CD4-positive, alpha-beta T cell treated with Interleukin-4 for 4 hours (primary cell): ENCODE data around the gene ACVR2B.

ENCODE experiments used
- DNase-seq: peaks from one replicate; pipeline ENCODE4 v3.0.0-alpha.2; 2020

The ACVR2B gene

GRCh38 chr3:38534180-38534579 is 80.5 kb downstream of the ACVR2B start:
- DNase-seq, result no peak

- no peak for DNase-seq
Measured at GRCh38 chr3:38534604-38535003, 80.9 kb downstream of the ACVR2B start.

GRCh38 chr3:38536671-38537070 is 83.0 kb downstream of the ACVR2B start:
- DNase-seq, result no peak

GRCh38 chr3:38538773-38539353 is 85.2 kb downstream of the ACVR2B start:
- no peak for DNase-seq

- DNase-seq, result no peak
Measured at GRCh38 chr3:38541806-38542205, 88.1 kb downstream of the ACVR2B start.
